MCF 10A (cell line): ENCODE results near the gene KCNF1. TPM values are rescaled to one million over a fixed set of nuclear protein-coding genes. Genes with fewer than 3 reads are reported as not detected.

Experiments used
- BruUV-seq: library from RNA; stranded (reverse); fragments of 400-500 nt; replicated peaks from 2 replicates; lab custom pipeline; 2021; lab: Mats Ljungman, UMichigan
- CTCF ChIA-PET: fragments of 300-600 bp; sonication (Branson Sonifier 250); formaldehyde crosslinking; extraction: SDS; loops from one replicate; lab custom pipeline; 2021; ENCODE audit warnings: antibody characterized with exemption, inconsistent platforms; lab: Yijun Ruan, JAX
- POLR2A ChIA-PET: fragments of 300-600, 350-650 bp; sonication (Branson Sonifier 250); formaldehyde crosslinking; extraction: SDS; loops from one replicate; lab custom pipeline; 2020; ENCODE audit warnings: antibody characterized with exemption, inconsistent platforms; lab: Yijun Ruan, JAX
- DNase-seq: peaks from one replicate; pipeline ENCODE4 v3.0.0-alpha.2; 2018; ENCODE audit not compliant: unreplicated experiment
- H3K27ac Mint-ChIP-seq: one replicate; pipeline ENCODE4 v1.8.0; 2022; ENCODE audit warnings: mild to moderate bottlenecking, low read depth, mixed read lengths; ENCODE audit not compliant: unreplicated experiment
- H3K27me3 Mint-ChIP-seq: one replicate; pipeline ENCODE4 v1.8.0; 2022; ENCODE audit warnings: mixed read lengths; ENCODE audit not compliant: insufficient read depth, unreplicated experiment
- H3K36me3 Mint-ChIP-seq: one replicate; pipeline ENCODE4 v1.8.0; 2022; ENCODE audit warnings: mild to moderate bottlenecking, moderate library complexity, mixed read lengths; ENCODE audit not compliant: insufficient read depth, unreplicated experiment
- H3K4me1 Mint-ChIP-seq: one replicate; pipeline ENCODE4 v1.8.0; 2022; ENCODE audit warnings: mixed read lengths; ENCODE audit not compliant: insufficient read depth, unreplicated experiment
- H3K4me3 Mint-ChIP-seq: one replicate; pipeline ENCODE4 v1.8.0; 2022; ENCODE audit warnings: mild to moderate bottlenecking, moderate library complexity, mixed read lengths; ENCODE audit not compliant: unreplicated experiment
- H3K9me3 Mint-ChIP-seq: one replicate; pipeline ENCODE4 v1.8.0; 2022; ENCODE audit warnings: mixed read lengths; ENCODE audit not compliant: unreplicated experiment
- CTCF ChIP-seq: fragments of 200-600 bp; IDR thresholded peaks from one replicate; pipeline ENCODE4 v1.8.0; 2022; ENCODE audit warnings: antibody characterized with exemption, mild to moderate bottlenecking; ENCODE audit not compliant: unreplicated experiment
- intact Hi-C: fragments of 100-400 bp; cut with micrococcal nuclease; formaldehyde crosslinking; loops from 2 replicates; pipeline ENCODE4 v1.14.1; 2022
- total RNA-seq: library from RNA; stranded (reverse); gene quantifications from 2 replicates; pipeline ENCODE4 v1.2.3, GENCODE V29; 2022

Gene KCNF1
- total RNA-seq, 1 experiment from 2014 or later = not detected

- Mint-ChIP-seq H3K9me3 (no peaks in the 10 kb centered on the region), H3K36me3 (peaks cover 1% of the 10 kb centered on the region), H3K4me3 (no peak overlapping the region), H3K27me3 (peaks cover 12% of the 10 kb centered on the region), H3K27ac (no peak overlapping the region), H3K4me1 (no peaks in the 10 kb centered on the region)
- ChIA-PET POLR2A (no interaction called here), CTCF (interaction anchor here (1.3 kb wide), 1 partner anchor 81 kb away, joined by 3 read pairs; no protein-coding TSS in a partner anchor)
- BruUV-seq = no TSS peak
- TF ChIP-seq CTCF = no peak
- intact Hi-C loops = no loop called here
- no peak for DNase-seq
These were observed 2.0 kb downstream of the KCNF1 start for GRCh38 chr2:10913501-10914271.

- H3K27ac Mint-ChIP-seq = no peak overlapping the region
- CTCF ChIA-PET = no interaction called here
- intact Hi-C loops = no loop called here
- H3K9me3 Mint-ChIP-seq = no peaks in the 10 kb centered on the region
- peaks cover 12% of the 10 kb centered on the region for H3K27me3 Mint-ChIP-seq
- no peak for TF ChIP-seq CTCF
- BruUV-seq = no TSS peak
- H3K4me1 Mint-ChIP-seq = no peaks in the 10 kb centered on the region
- H3K36me3 Mint-ChIP-seq = peaks cover 5% of the 10 kb centered on the region
- peak; percentile 31 for DNase-seq
- no peak overlapping the region for H3K4me3 Mint-ChIP-seq
- POLR2A ChIA-PET = interaction anchor here (0.6 kb wide), 1 partner anchor 28 kb away, joined by 3 read pairs; no protein-coding TSS in a partner anchor
These were observed 2.5 kb downstream of the KCNF1 start for GRCh38 chr2:10914272-10914693.

- ChIA-PET POLR2A (no interaction called here), CTCF (interaction anchor here (0.6 kb wide), 1 partner anchor 91 kb away, joined by 3 read pairs; no protein-coding TSS in a partner anchor)
- H3K9me3 Mint-ChIP-seq = no peaks in the 10 kb centered on the region
- no peak overlapping the region for H3K27ac Mint-ChIP-seq
- TF ChIP-seq CTCF = no peak
- peaks cover 5% of the 10 kb centered on the region for H3K36me3 Mint-ChIP-seq
- BruUV-seq = no TSS peak
- no peak for DNase-seq
- intact Hi-C loops = no loop called here
- peaks cover 12% of the 10 kb centered on the region for H3K27me3 Mint-ChIP-seq
- H3K4me1 Mint-ChIP-seq = no peaks in the 10 kb centered on the region
- no peak overlapping the region for H3K4me3 Mint-ChIP-seq
These were observed 3.5 kb downstream of the KCNF1 start for GRCh38 chr2:10915236-10915635.

- peaks cover 5% of the 10 kb centered on the region for H3K36me3 Mint-ChIP-seq
- TF ChIP-seq CTCF = no peak
- BruUV-seq = no TSS peak
- H3K9me3 Mint-ChIP-seq = no peaks in the 10 kb centered on the region
- H3K27ac Mint-ChIP-seq = no peak overlapping the region
- ChIA-PET CTCF (interaction anchor here (0.6 kb wide), 1 partner anchor 91 kb away, joined by 3 read pairs; no protein-coding TSS in a partner anchor), POLR2A (no interaction called here)
- no peaks in the 10 kb centered on the region for H3K4me1 Mint-ChIP-seq
- intact Hi-C loops = no loop called here
- no peak overlapping the region for H3K4me3 Mint-ChIP-seq
- DNase-seq = no peak
- peaks cover 7% of the 10 kb centered on the region for H3K27me3 Mint-ChIP-seq
These were observed 4.1 kb downstream of the KCNF1 start for GRCh38 chr2:10915731-10916276.
